HEK293T (cell line): ENCODE measurements around the gene EPOP.
A peak's percentile ranks its signal among the peaks of the same experiment; 100 is the strongest.

Experiments
- CTCF ChIA-PET: fragments of 350-600 bp; formaldehyde crosslinking; extraction: SDS; loops from one replicate; lab custom pipeline; 2021; ENCODE audit warnings: antibody characterized with exemption, inconsistent platforms; lab: Yijun Ruan, JAX
- POLR2A ChIA-PET: fragments of 350-600 bp; formaldehyde crosslinking; extraction: SDS; loops from one replicate; lab custom pipeline; 2020; ENCODE audit warnings: antibody characterized with exemption, inconsistent platforms; lab: Yijun Ruan, JAX
- DNase-seq: peaks from one replicate; pipeline ENCODE4 v3.0.0; 2012; ENCODE audit warnings: mixed read lengths; ENCODE audit errors: extremely low spot score
- ARNT ChIP-seq: fragments of 450-650 bp; IDR thresholded peaks from 2 replicates; pipeline ENCODE4 v1.6.1; 2017; ENCODE audit warnings: mild to moderate bottlenecking
- BHLHE40 ChIP-seq: fragments of 450-650 bp; IDR thresholded peaks from 2 replicates; pipeline ENCODE4 v1.6.1; 2016; ENCODE audit warnings: mild to moderate bottlenecking, moderate library complexity, borderline replicate concordance
- CTBP1 ChIP-seq: fragments of 450-650 bp; IDR thresholded peaks from 2 replicates; pipeline ENCODE4 v1.6.1; 2016; ENCODE audit warnings: borderline replicate concordance
- ELF4 ChIP-seq: fragments of 450-650 bp; IDR thresholded peaks from 2 replicates; pipeline ENCODE4 v1.6.1; 2017; ENCODE audit warnings: antibody characterized with exemption
- FOXA1 ChIP-seq: fragments of 450-650 bp; IDR thresholded peaks from 2 replicates; pipeline ENCODE4 v1.6.1; 2016; ENCODE audit warnings: mild to moderate bottlenecking
- FOXK2 ChIP-seq: fragments of 450-650 bp; IDR thresholded peaks from 2 replicates; pipeline ENCODE4 v1.6.1; 2016; ENCODE audit warnings: mild to moderate bottlenecking
- FOXM1 ChIP-seq: fragments of 450-650 bp; IDR thresholded peaks from 2 replicates; pipeline ENCODE4 v1.6.1; 2017; ENCODE audit warnings: mild to moderate bottlenecking, borderline replicate concordance
- HDGF ChIP-seq: fragments of 450-650 bp; IDR thresholded peaks from 2 replicates; pipeline ENCODE4 v1.6.1; 2017; ENCODE audit warnings: antibody characterized with exemption, borderline replicate concordance
- L3MBTL2 ChIP-seq: fragments of 450-650 bp; conservative IDR thresholded peaks from 2 replicates; pipeline ENCODE4 v1.6.1; 2016; ENCODE audit warnings: mild to moderate bottlenecking
- LEF1 ChIP-seq: fragments of 450-650 bp; IDR thresholded peaks from 2 replicates; pipeline ENCODE4 v1.6.1; 2017; ENCODE audit warnings: mild to moderate bottlenecking, borderline replicate concordance
- NFRKB ChIP-seq: fragments of 450-650 bp; IDR thresholded peaks from 2 replicates; pipeline ENCODE4 v1.6.1; 2016; ENCODE audit warnings: mild to moderate bottlenecking, moderate library complexity
- PKNOX1 ChIP-seq: fragments of 450-650 bp; IDR thresholded peaks from 2 replicates; pipeline ENCODE4 v1.6.1; 2016
- SP1 ChIP-seq: fragments of 450-650 bp; IDR thresholded peaks from 2 replicates; pipeline ENCODE4 v1.6.1; 2017
- SUZ12 ChIP-seq: fragments of 450-650 bp; IDR thresholded peaks from 2 replicates; pipeline ENCODE4 v1.6.1; 2016; ENCODE audit warnings: mild to moderate bottlenecking
- TARDBP ChIP-seq: fragments of 450-650 bp; IDR thresholded peaks from 2 replicates; pipeline ENCODE4 v1.6.1; 2016
- ZNF384 ChIP-seq: fragments of 450-650 bp; IDR thresholded peaks from 2 replicates; pipeline ENCODE4 v1.6.1; 2016

The EPOP gene

GRCh38 chr17:38690386-38690785 is 15.6 kb upstream of the EPOP start:
- TF ChIP-seq ZNF384 (no peak), FOXA1 (no peak)
- no peak for DNase-seq
- POLR2A ChIA-PET = interaction anchor here (0.6 to 2.0 kb wide), 5 partner anchors 10 to 163 kb away, joined by 3 to 8 read pairs (median 4); partner anchors contain the start of genes MLLT6 and RPL23
- CTCF ChIA-PET = interaction anchor here (0.7 kb wide), 1 partner anchor 10 kb away, joined by 7 read pairs; no protein-coding TSS in a partner anchor

- CTCF ChIA-PET = interaction anchor here (0.6 kb wide), 1 partner anchor 561 kb away, joined by 4 read pairs; no protein-coding TSS in a partner anchor
- DNase-seq = no peak
- TF ChIP-seq LEF1 = no peak
- POLR2A ChIA-PET = interaction anchor here (1.1 kb wide), 1 partner anchor 62 kb away, joined by 3 read pairs; no protein-coding TSS in a partner anchor
Measured at GRCh38 chr17:38687286-38687685, 12.5 kb upstream of the EPOP start.

GRCh38 chr17:38685491-38685890 is 10.7 kb upstream of the EPOP start:
- TF ChIP-seq FOXA1 (no peak), FOXM1 (no peak), ZNF384 (no peak)
- DNase-seq = no peak
- ChIA-PET CTCF (interaction anchor here (1.3 kb wide), 1 partner anchor 11 kb away, joined by 3 read pairs; no protein-coding TSS in a partner anchor), POLR2A (interaction anchor here (1.4 kb wide), 1 partner anchor 12 kb away, joined by 3 read pairs; no protein-coding TSS in a partner anchor)

GRCh38 chr17:38681096-38681495 is 6.3 kb upstream of the EPOP start:
- DNase-seq = no peak
- POLR2A ChIA-PET = interaction anchor here (1.1 kb wide), 1 partner anchor 10 kb away, joined by 3 read pairs; no protein-coding TSS in a partner anchor
- CTCF ChIA-PET = interaction anchor here (0.7 to 1.0 kb wide), 2 partner anchors 14 to 54 kb away, joined by 3 read pairs; no protein-coding TSS in a partner anchor
- TF ChIP-seq SP1 (no peak), ELF4 (no peak), L3MBTL2 (no peak), HDGF (no peak), PKNOX1 (no peak), NFRKB (no peak), LEF1 (no peak), BHLHE40 (no peak), ARNT (no peak), FOXA1 (no peak), FOXK2 (no peak), SUZ12 (no peak)

GRCh38 chr17:38677819-38678218 is 3.1 kb upstream of the EPOP start:
- POLR2A ChIA-PET = interaction anchor here (0.6 to 2.6 kb wide), 5 partner anchors 23 to 74 kb away, joined by 3 to 10 read pairs (median 4); partner anchors contain the start of gene PSMB3

GRCh38 chr17:38676706-38677504 is 2.1 kb upstream of the EPOP start:
- ChIA-PET POLR2A (interaction anchor here (0.8 to 2.6 kb wide), 9 partner anchors 24 to 177 kb away, joined by 3 to 10 read pairs (median 3); partner anchors contain the start of genes MLLT6, PSMB3 and RPL23), CTCF (interaction anchor here (0.7 to 2.4 kb wide), 7 partner anchors 14 to 112 kb away, joined by 3 to 11 read pairs (median 4); partner anchors contain the start of gene MLLT6)
- TF ChIP-seq L3MBTL2 (no peak), ELF4 (no peak), PKNOX1 (no peak), SP1 (no peak), ARNT (no peak), HDGF (no peak), FOXA1 (no peak)
- DNase-seq = peak; percentile 75

More at GRCh38 chr17:38677819-38678218, 3.1 kb upstream of the EPOP start:
- CTCF ChIA-PET = interaction anchor here (2.1 to 2.4 kb wide), 2 partner anchors 51 to 57 kb away, joined by 6 to 7 read pairs; no protein-coding TSS in a partner anchor
- TF ChIP-seq LEF1 = no peak
- TF ChIP-seq NFRKB = no peak
- no peak for TF ChIP-seq ZNF384
- TF ChIP-seq HDGF = no peak
- TF ChIP-seq ARNT = no peak
- no peak for TF ChIP-seq SP1
- no peak for DNase-seq

GRCh38 chr17:38674014-38674748 is 576 bp downstream of the EPOP start:
- no peak for DNase-seq
- ChIA-PET POLR2A (interaction anchor here (1.1 to 2.3 kb wide), 2 partner anchors 31 to 76 kb away, joined by 3 to 7 read pairs; partner anchors contain the start of gene MLLT6), CTCF (interaction anchor here (0.5 to 1.9 kb wide), 3 partner anchors 11 to 179 kb away, joined by 3 to 8 read pairs (median 3); no protein-coding TSS in a partner anchor)
- TF ChIP-seq FOXK2 (no peak), FOXM1 (no peak), LEF1 (no peak), PKNOX1 (no peak), FOXA1 (no peak), SP1 (no peak), ZNF384 (no peak), L3MBTL2 (no peak), BHLHE40 (no peak), TARDBP (no peak), ELF4 (no peak), SUZ12 (no peak), CTBP1 (no peak), ARNT (no peak), HDGF (no peak)
